K562 (cell line): Measurements from ENCODE around the gene C1QA. TPM values are rescaled to one million over a fixed set of nuclear protein-coding genes. Genes with fewer than 3 reads are reported as not detected.

Experiments
- ATAC-seq: fragments of 200-7000 bp; cut with Tn5 transposase; 3 replicates; pipeline ENCODE4 v1.9.1; 2020; ENCODE audit warnings: moderate library complexity
- BruUV-seq: library from RNA; stranded (reverse); fragments of 400-500 nt; replicated peaks from 2 replicates; lab custom pipeline; 2021; lab: Mats Ljungman, UMichigan
- CTCF ChIA-PET: fragments of 300-600 bp; formaldehyde crosslinking; extraction: SDS; loops from one replicate; lab custom pipeline; 2021; ENCODE audit warnings: low intra/inter-chr PET ratio; lab: Yijun Ruan, JAX
- POLR2A ChIA-PET: fragments of 300-600, 350-650 bp; sonication (Branson Sonifier 250); formaldehyde crosslinking; extraction: SDS; loops from one replicate; lab custom pipeline; 2021; ENCODE audit warnings: antibody characterized with exemption, inconsistent platforms; lab: Yijun Ruan, JAX
- DNase-seq, 4 experiments: peaks; one replicate each; pipeline versions ENCODE4 v3.0.0 to v3.0.0-alpha.2; 2011 to 2018; ENCODE audit warnings: low spot score in 3 of 4, mixed read lengths in 3 of 4; ENCODE audit errors: extremely low read depth in 1 of 4
- FAIRE-seq: peaks from 2 replicates; lab custom pipeline; 2011; peaks lifted over from hg19 to GRCh38; lab: Jason Lieb, UNC
- H2AFZ ChIP-seq: 2 replicates; pipeline ENCODE4 v1.6.0; 2011; ENCODE audit warnings: low read depth, low read length, control low read depth, inconsistent platforms
- H3K27ac ChIP-seq: fragments of 200-600 bp; 3 replicates; pipeline ENCODE4 v1.8.0; 2011; ENCODE audit warnings: low read depth, mild to moderate bottlenecking, control low read depth, inconsistent platforms, low read length, moderate library complexity, mixed read lengths; ENCODE audit errors: extremely low read depth
- H3K27me3 ChIP-seq, 2 experiments: fragments of 300-600 bp in 1 of 2; 2 replicates in 1 of 2; 3 replicates in 1 of 2; pipeline versions ENCODE4 v1.6.0 to v1.8.0; 2011; ENCODE audit warnings: inconsistent platforms in 2 of 2, low read length in 2 of 2, mild to moderate bottlenecking in 1 of 2, mixed read lengths in 1 of 2, moderate library complexity in 1 of 2; ENCODE audit not compliant: control insufficient read depth in 2 of 2, insufficient read depth in 2 of 2
- H3K36me3 ChIP-seq: fragments of 300-600 bp; 3 replicates; pipeline ENCODE4 v1.8.0; 2011; ENCODE audit warnings: mild to moderate bottlenecking, low read length, inconsistent platforms; ENCODE audit not compliant: control insufficient read depth, insufficient read depth
- H3K4me1 ChIP-seq, 2 experiments: fragments of 200-600 bp in 1 of 2; replicated peaks in 1 of 2; 2 replicates in 1 of 2; 3 replicates in 1 of 2; pipeline versions ENCODE4 v1.5.1 to v1.8.0; 2011; ENCODE audit warnings: inconsistent platforms in 2 of 2, low read length in 2 of 2, mild to moderate bottlenecking in 1 of 2, mixed read lengths in 1 of 2, moderate library complexity in 1 of 2; ENCODE audit not compliant: control insufficient read depth in 2 of 2, insufficient read depth in 2 of 2
- H3K4me2 ChIP-seq: 2 replicates; pipeline ENCODE4 v1.6.1; 2011; ENCODE audit warnings: low read length, control low read depth, inconsistent platforms, mixed read lengths; ENCODE audit not compliant: insufficient read depth
- H3K4me3 ChIP-seq: fragments of 200-600 bp; sonication (generic), shearing (Covaris generic); 2 replicates; pipeline ENCODE4 v1.5.1; 2016; ENCODE audit warnings: control low read depth, inconsistent platforms
- H3K79me2 ChIP-seq: fragments of 200-600 bp; 3 replicates; pipeline ENCODE4 v1.8.0; 2011; ENCODE audit warnings: low read length, inconsistent platforms; ENCODE audit not compliant: control insufficient read depth, insufficient read depth
- H3K9ac ChIP-seq, 2 experiments: 2 replicates each; pipeline versions ENCODE4 v1.6.0 to v1.6.1; 2011; ENCODE audit warnings: low read depth in 2 of 2, low read length in 2 of 2, control low read depth in 1 of 2, inconsistent platforms in 1 of 2, mild to moderate bottlenecking in 1 of 2, mixed read lengths in 1 of 2; ENCODE audit not compliant: insufficient read depth in 1 of 2
- H3K9me1 ChIP-seq: one replicate; pipeline ENCODE4 v1.6.0; 2011; ENCODE audit warnings: inconsistent platforms, mild to moderate bottlenecking, low read length, moderate library complexity; ENCODE audit not compliant: control insufficient read depth, insufficient read depth
- H3K9me3 ChIP-seq: replicated peaks from 2 replicates; pipeline ENCODE4 v1.5.1; 2011; ENCODE audit warnings: low read depth, low read length, inconsistent platforms; ENCODE audit not compliant: control insufficient read depth, insufficient read depth
- H4K20me1 ChIP-seq: replicated peaks from 2 replicates; pipeline ENCODE4 v1.6.1; 2011; ENCODE audit warnings: low read length, inconsistent platforms, mixed read lengths; ENCODE audit not compliant: control insufficient read depth, insufficient read depth
- AFF4 ChIP-seq: sonication (generic); formaldehyde crosslinking; IDR thresholded peaks from 2 replicates; pipeline ENCODE4 v1.8.0; 2023; ENCODE audit warnings: mild to moderate bottlenecking, missing genetic modification reagents
- HDAC3 ChIP-seq: fragments of 450-650 bp; IDR thresholded peaks from 2 replicates; pipeline ENCODE4 v1.6.1; 2018; ENCODE audit warnings: borderline replicate concordance, mild to moderate bottlenecking, moderate library complexity; ENCODE audit not compliant: partially characterized antibody
- SIRT6 ChIP-seq: IDR thresholded peaks from one replicate; pipeline ENCODE4 v1.6.1; 2012; ENCODE audit warnings: low read depth, mild to moderate bottlenecking, control low read depth, inconsistent platforms, low read length, moderate library complexity
- ZNF707 ChIP-seq: fragments of 250-450 bp; sonication (Bioruptor Pico); conservative IDR thresholded peaks from 2 replicates; pipeline ENCODE4 v1.8.0; 2022; ENCODE audit warnings: inconsistent platforms, mild to moderate bottlenecking, moderate library complexity
- WGBS: fragments of 100-300 bp; shearing (Covaris generic); methylation state at CpG from one replicate; pipeline ENCODE4 v1.1.6; 2016; ENCODE audit warnings: low coverage, mixed read lengths; ENCODE audit not compliant: insufficient coverage; ENCODE audit errors: missing lambda C conversion rate; 5-methylcytosine and 5-hydroxymethylcytosine counted together
- in situ Hi-C: fragments of 300-500 bp; cut with MboI; formaldehyde crosslinking; loops from 4 replicates; pipeline ENCODE4 v1.15.0; 2018; ENCODE audit warnings: inconsistent platforms, mixed read lengths
- intact Hi-C: fragments of 100-400 bp; cut with micrococcal nuclease; formaldehyde crosslinking; loops from 2 replicates; pipeline ENCODE4 v1.14.2; 2022
- polyA plus RNA-seq, 8 experiments: library from polyadenylated mRNA; depleted of rRNA in 4 of 8; stranded (reverse) in 5 of 8; unstranded in 3 of 8; fragments of >200 nt; fragmentation: Nextera tagmentation in 2 of 8; fragmentation: Illumina TruSeq in 1 of 8; extraction: Ambion mirVana in 2 of 8; extraction: Trizol in 1 of 8; gene quantifications; 2 replicates each; pipeline versions ENCODE4 v1.2.1 to v1.2.3, GENCODE V29; 2011 to 2014; ENCODE audit warnings: inconsistent platforms in 1 of 8, missing spikeins in 1 of 8
- total RNA-seq, 7 experiments: library from RNA; depleted of rRNA in 6 of 7; stranded (reverse); fragments of >200 nt in 6 of 7; fragmentation: Illumina TruSeq in 2 of 7; extraction: Trizol in 2 of 7; gene quantifications; 2 replicates each; pipeline versions ENCODE4 v1.2.1 to v1.2.3, GENCODE V29; 2011 to 2021; ENCODE audit warnings: low replicate concordance in 1 of 7

The C1QA gene
- total and polyA plus RNA-seq, 9 of the 15 experiments (the other 6 are each of a cell fraction or from before 2014, with no cell fraction given) = 0.71 TPM; not detected in 8

- TF ChIP-seq AFF4 (CRISPR knock-in tag) (no peak), ZNF707 (CRISPR knock-in tag) (no peak)
- TF ChIP-seq, all 486 proteins: peak for 0
Measured at GRCh38 chr1:22602060-22602740, 34.2 kb upstream of the C1QA start (continued).

- H3K36me3 ChIP-seq = no peaks in the 10 kb centered on the region
- DNase-seq (no peak), FAIRE-seq (no peak), ATAC-seq (no peak)
- H3K9me3 ChIP-seq = no peaks in the 10 kb centered on the region
- intact Hi-C loops (no loop called here), in situ Hi-C loops (no loop called here)
- H3K4me1 ChIP-seq = peaks cover 0 to under 1% of the 10 kb centered on the region in 2 experiments; a peak in 1 of 5 replicates
- peaks cover 18% of the 10 kb centered on the region for H4K20me1 ChIP-seq
- no peaks in the 10 kb centered on the region for H3K9me1 ChIP-seq
- H3K27me3 ChIP-seq = peaks cover 11 to 42% of the 10 kb centered on the region in 2 experiments; a peak in 3 of 5 replicates
- no peak overlapping the region for H3K9ac ChIP-seq
- BruUV-seq = no TSS peak
- H3K4me2 ChIP-seq = no peak overlapping the region
- no peak overlapping the region for H3K4me3 ChIP-seq
- no peak overlapping the region for H2AFZ ChIP-seq
- WGBS = 1% methylated on average over 4 of the region's 4 CpGs
- ChIA-PET POLR2A (interaction anchor here (0.8 kb wide), 1 partner anchor 107 kb away, joined by 3 read pairs; no protein-coding TSS in a partner anchor), CTCF (no interaction called here)
- no peaks in the 10 kb centered on the region for H3K79me2 ChIP-seq
- TF ChIP-seq SIRT6 = no peak
- TF ChIP-seq HDAC3 = no peak
- no peak overlapping the region for H3K27ac ChIP-seq
Measured at GRCh38 chr1:22606161-22606560, 30.3 kb upstream of the C1QA start.
